ENCODE data around the gene XIRP1. TPM values are rescaled to one million over a fixed set of nuclear protein-coding genes. Genes with fewer than 3 reads are reported as not detected.
A peak's percentile ranks its signal among the peaks of the same experiment; 100 is the strongest.

The XIRP1 gene
- total RNA-seq, 1 experiment from 2014 or later: 1.9 TPM

DNA sequence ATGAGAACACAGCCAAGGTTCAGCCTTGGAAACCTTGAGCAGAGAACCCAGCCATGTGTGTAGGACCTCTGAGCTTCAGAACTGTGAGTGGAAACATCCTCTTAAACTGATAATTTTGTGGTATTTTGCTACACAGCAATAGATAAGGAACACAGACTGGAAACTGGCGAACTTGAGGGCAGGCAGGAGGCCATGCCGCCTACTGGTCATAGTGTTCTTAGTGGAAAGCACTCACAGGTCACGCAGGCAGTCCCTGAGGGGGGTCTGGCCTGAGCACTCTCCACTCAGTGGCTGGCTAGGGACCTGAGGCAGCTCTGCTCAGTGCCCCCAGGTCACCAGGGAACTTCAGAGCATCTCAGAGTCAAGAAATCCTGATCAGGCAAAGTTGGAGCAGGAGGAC, 9.7 kb upstream of the XIRP1 start:
- no peak overlapping the region for H3K4me3 ChIP-seq
- H3K27ac ChIP-seq: no peak overlapping the region
- no peak for DNase-seq (ENCODE audit: low read depth in 1 of 2, low spot score in 2 of 2)
- no peaks in the 10 kb centered on the region for H3K27me3 ChIP-seq (replicated peaks)
- H3K36me3 ChIP-seq: no peaks in the 10 kb centered on the region
- H3K9me3 ChIP-seq (replicated peaks): no peaks in the 10 kb centered on the region
- no peaks in the 10 kb centered on the region for H3K4me1 ChIP-seq (replicated peaks)

DNA sequence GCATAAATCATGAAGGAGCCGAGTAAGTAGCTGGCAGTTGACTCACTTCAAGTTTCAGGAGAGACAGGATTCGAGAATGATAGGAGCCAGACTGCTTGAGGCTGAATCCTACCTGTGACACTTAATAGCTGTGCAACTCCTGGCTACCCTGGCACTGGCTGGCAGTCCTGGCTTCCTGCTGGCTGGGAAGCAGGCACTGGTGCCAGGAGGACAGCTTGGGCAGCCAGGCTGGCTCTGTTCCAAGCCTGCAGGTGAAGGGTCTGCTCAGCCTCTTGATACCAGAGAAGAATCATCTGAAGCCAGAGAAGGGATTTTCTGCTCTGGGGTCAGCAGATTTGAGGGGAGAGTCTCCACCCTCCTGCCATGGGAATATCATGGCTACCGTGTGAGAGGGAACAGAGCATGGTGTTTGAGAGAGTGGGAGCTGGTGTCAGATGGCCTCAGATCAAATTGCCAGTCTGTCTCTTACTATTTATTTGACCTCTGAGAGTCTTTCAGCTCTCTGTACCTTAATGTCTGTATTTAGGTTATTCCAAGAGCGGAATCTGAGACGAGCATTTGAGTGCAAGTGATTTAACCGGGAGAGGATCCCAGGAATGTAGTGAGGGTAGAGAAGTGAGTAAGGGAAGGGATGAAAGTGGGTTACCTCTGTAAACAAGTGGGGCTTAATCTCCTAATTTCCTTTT, 4.4 kb upstream of the XIRP1 start:
- no peak for DNase-seq (ENCODE audit: low read depth in 1 of 2, low spot score in 2 of 2)

DNA sequence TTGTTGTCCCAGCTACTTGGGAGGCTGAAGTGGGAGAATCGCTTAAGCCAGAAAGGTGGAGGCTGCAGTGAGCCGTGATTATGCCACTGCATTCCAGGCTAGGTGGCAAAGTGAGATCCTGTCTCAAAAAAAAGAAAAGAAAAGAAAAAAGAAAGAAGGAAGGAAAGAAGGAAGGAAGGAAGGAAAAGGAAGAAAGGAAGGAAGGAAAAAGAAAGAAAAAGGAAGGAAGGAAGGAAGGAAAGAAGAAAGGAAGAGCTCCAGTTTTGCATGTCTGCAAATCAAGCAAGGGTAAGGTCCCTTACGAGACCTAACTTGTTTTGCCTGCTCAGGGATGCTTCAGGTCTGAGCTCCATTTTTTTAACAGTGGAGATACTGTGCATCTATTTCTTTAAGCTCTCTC, 3.6 kb upstream of the XIRP1 start:
- no peak overlapping the region for H3K27ac ChIP-seq
- no peak overlapping the region for H3K4me3 ChIP-seq
- H3K9me3 ChIP-seq (replicated peaks): no peaks in the 10 kb centered on the region
- no peaks in the 10 kb centered on the region for H3K27me3 ChIP-seq (replicated peaks)
- peaks cover 26% of the 10 kb centered on the region for H3K4me1 ChIP-seq (replicated peaks)
- no peaks in the 10 kb centered on the region for H3K36me3 ChIP-seq
- DNase-seq (ENCODE audit: low read depth in 1 of 2, low spot score in 2 of 2): no peak

More for the DNA sequence above, 4.4 kb upstream of the XIRP1 start:
- Histone ChIP-seq H3K4me1 (replicated peaks) (peaks cover 18% of the 10 kb centered on the region), H3K4me3 (no peak overlapping the region), H3K27me3 (replicated peaks) (no peaks in the 10 kb centered on the region), H3K27ac (no peak overlapping the region), H3K9me3 (replicated peaks) (no peaks in the 10 kb centered on the region), H3K36me3 (no peaks in the 10 kb centered on the region)

DNA sequence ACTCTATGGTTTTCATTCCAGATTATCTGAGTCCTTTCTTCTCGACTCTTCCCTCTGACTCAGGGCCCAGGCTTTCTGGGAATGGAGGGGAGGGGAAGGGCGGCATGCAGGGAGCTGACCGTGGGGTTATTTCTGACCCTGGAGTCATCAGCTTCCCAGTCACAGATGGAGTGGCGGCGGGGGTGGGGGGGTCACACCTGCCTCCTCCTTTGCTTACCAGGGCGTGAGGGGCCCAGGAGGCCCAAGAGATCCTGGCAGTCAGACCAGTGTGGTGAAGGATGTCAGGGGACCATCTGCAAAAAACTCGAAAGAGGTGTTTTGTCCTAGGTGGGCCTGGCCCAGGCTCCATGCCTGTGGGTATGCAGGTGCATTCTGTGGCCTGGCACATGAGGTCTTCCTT, 996 bp upstream of the XIRP1 start:
- Histone ChIP-seq H3K27me3 (replicated peaks) (no peaks in the 10 kb centered on the region), H3K9me3 (replicated peaks) (no peaks in the 10 kb centered on the region), H3K36me3 (no peaks in the 10 kb centered on the region), H3K27ac (no peak overlapping the region), H3K4me1 (replicated peaks) (peaks cover 38% of the 10 kb centered on the region), H3K4me3 (no peak overlapping the region)
- DNase-seq (ENCODE audit: low read depth in 1 of 2, low spot score in 2 of 2): peak in 1 of 2 experiments; percentile 18

DNA sequence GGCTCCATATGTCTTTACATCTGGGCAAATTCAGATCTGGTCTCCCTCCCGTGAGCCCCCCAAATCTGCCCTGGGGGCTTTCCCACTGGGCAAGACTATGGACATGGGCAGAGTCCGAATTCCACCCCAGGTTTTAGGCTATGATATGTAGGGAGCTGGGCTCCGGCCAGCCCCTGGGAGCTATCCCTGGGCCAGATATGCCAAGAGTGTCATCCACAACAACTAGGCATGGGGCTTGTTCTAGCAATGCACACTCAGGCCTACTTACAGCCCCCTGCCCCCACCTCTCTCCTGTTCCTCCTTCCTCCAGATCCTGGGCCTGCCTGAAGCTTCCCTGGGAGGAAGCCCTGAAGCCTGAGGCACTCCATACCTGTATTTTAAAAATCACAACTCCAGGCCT, 622 bp downstream of the XIRP1 start:
- Histone ChIP-seq H3K27ac (no peak overlapping the region), H3K36me3 (no peaks in the 10 kb centered on the region)

DNA sequence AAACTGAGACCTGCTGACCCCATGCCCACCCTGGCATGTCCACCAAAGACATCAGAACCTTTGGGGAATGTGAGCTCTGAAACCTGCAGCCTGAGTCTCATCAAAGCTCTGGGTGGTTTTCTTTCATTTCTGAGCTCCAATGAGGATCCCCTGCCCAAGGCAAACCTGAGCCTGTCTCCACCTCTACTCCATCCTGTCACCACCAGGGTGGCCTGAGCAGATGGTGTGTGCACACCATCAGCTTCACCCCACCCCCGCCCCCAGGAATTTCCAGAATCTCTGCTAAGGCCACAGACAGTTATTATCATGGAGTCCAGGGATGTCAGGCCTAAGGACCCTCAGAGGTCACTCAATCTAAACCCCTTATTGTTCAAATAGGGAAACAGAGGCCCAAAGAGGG, 1.3 kb downstream of the XIRP1 start:
- no peak overlapping the region for H3K4me3 ChIP-seq
- H3K36me3 ChIP-seq: no peaks in the 10 kb centered on the region
- DNase-seq (ENCODE audit: low read depth in 1 of 2, low spot score in 2 of 2): peak in 1 of 2 experiments; percentile 32
- no peaks in the 10 kb centered on the region for H3K9me3 ChIP-seq (replicated peaks)
- no peaks in the 10 kb centered on the region for H3K27me3 ChIP-seq (replicated peaks)
- no peak overlapping the region for H3K27ac ChIP-seq
- peaks cover 38% of the 10 kb centered on the region for H3K4me1 ChIP-seq (replicated peaks)

More for the DNA sequence above, 622 bp downstream of the XIRP1 start:
- peaks cover 38% of the 10 kb centered on the region for H3K4me1 ChIP-seq (replicated peaks)
- H3K9me3 ChIP-seq (replicated peaks): no peaks in the 10 kb centered on the region
- no peak overlapping the region for H3K4me3 ChIP-seq
- no peak for DNase-seq (ENCODE audit: low read depth in 1 of 2, low spot score in 2 of 2)
- H3K27me3 ChIP-seq (replicated peaks): no peaks in the 10 kb centered on the region

DNA sequence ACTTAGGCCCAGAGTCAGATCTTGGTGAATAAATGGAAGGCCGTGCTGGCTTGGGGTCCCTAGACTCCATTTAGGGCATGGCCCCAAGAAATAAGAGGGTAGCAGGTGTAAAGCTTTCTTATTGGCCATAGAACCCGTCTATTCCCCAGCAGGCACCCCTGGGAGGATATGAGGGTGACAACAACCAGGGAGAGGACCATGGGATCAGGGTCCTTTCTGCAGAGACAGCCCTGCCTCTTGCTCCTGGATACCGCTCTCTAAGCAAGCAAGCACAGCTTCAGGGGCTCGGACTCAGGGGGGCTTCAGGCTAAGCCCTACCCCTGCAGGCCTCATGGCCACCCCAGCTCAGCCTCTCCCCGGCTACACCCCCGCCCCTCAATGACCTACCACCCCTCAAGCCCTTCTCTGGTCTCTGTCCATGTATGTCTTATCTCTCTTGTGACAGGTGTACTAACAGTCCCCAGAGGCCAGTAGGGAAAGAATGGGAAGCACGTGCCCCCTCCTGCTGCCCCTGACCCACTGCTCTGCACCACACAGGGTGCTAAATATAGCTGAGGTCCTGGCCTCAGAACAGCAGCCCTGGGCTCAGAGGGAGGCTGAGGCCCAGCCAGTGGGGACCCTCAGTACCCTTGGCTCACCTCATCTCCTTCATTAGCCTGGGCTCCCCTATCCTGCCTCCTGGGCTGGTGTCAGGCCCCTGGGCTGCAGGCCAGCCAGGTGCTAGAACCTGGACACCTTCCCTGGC, 1.9 kb downstream of the XIRP1 start:
- no peaks in the 10 kb centered on the region for H3K27me3 ChIP-seq (replicated peaks)
- H3K4me1 ChIP-seq (replicated peaks): peaks cover 38% of the 10 kb centered on the region
- H3K36me3 ChIP-seq: no peaks in the 10 kb centered on the region
- H3K9me3 ChIP-seq (replicated peaks): no peaks in the 10 kb centered on the region
- DNase-seq (ENCODE audit: low read depth in 1 of 2, low spot score in 2 of 2): no peak
- H3K27ac ChIP-seq: no peak overlapping the region
- no peak overlapping the region for H3K4me3 ChIP-seq

DNA sequence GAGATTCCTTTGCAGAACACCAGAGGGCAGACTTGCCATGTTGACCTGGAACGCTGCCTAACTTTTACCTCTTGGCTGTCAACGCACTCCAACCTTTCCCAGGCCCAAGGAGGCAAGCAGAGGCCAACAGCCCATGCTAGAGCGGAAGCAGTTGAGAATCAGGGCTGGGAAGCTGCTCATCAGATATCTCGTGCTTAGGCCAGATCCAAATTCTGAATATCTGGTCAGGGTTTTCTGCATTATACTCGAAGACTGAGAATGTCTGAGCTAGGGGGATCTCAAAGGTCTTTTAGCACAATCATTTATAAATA, 2.5 kb downstream of the XIRP1 start:
- Histone ChIP-seq H3K4me1 (replicated peaks) (peaks cover 38% of the 10 kb centered on the region), H3K36me3 (no peaks in the 10 kb centered on the region), H3K27ac (no peak overlapping the region), H3K4me3 (no peak overlapping the region), H3K27me3 (replicated peaks) (no peaks in the 10 kb centered on the region), H3K9me3 (replicated peaks) (no peaks in the 10 kb centered on the region)
- DNase-seq (ENCODE audit: low read depth in 1 of 2, low spot score in 2 of 2): peak in 1 of 2 experiments; percentile 39

DNA sequence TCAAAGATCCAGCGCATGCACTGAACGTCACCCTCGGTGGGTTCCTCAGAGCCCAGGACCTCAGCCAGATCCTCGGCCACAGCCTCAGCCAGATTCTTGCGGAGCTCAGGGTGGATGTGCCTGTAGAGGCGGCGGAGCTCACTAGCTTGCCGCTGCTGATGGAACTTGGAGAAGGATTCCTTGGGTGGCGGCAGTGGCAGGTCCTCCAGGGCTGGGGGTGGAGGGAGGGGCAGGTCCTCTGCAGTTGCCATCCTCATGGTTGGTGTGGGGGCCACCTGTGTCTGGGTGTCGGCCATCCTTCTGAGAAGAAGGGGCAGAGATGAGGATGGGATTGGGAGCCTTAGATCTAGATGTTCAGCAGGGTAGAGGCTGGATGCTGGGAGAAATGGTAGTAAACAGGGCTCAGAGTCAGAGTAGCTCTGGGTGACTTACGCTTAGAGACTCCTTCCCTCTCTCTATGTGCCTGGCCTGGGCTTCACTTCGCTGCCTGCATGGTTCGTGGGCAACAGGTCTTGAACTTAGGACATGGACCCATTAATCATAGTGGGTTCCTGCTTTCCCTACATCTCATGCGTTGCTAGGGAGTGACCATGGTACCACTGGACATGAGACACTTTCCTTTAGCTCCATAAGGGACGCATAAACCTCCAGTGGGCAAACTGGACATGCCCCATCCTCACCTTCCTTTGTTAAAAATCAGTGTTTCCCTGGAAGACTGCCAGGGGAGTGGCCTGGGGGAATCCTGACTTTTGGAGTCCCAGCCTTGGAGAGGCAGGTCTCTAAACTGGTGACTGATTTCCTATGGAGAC, 3.0 kb downstream of the XIRP1 start:
- H3K36me3 ChIP-seq: no peaks in the 10 kb centered on the region
- H3K9me3 ChIP-seq (replicated peaks): no peaks in the 10 kb centered on the region
- peaks cover 38% of the 10 kb centered on the region for H3K4me1 ChIP-seq (replicated peaks)
- H3K4me3 ChIP-seq: no peak overlapping the region
- no peak overlapping the region for H3K27ac ChIP-seq
- no peak for DNase-seq (ENCODE audit: low read depth in 1 of 2, low spot score in 2 of 2)
- no peaks in the 10 kb centered on the region for H3K27me3 ChIP-seq (replicated peaks)

DNA sequence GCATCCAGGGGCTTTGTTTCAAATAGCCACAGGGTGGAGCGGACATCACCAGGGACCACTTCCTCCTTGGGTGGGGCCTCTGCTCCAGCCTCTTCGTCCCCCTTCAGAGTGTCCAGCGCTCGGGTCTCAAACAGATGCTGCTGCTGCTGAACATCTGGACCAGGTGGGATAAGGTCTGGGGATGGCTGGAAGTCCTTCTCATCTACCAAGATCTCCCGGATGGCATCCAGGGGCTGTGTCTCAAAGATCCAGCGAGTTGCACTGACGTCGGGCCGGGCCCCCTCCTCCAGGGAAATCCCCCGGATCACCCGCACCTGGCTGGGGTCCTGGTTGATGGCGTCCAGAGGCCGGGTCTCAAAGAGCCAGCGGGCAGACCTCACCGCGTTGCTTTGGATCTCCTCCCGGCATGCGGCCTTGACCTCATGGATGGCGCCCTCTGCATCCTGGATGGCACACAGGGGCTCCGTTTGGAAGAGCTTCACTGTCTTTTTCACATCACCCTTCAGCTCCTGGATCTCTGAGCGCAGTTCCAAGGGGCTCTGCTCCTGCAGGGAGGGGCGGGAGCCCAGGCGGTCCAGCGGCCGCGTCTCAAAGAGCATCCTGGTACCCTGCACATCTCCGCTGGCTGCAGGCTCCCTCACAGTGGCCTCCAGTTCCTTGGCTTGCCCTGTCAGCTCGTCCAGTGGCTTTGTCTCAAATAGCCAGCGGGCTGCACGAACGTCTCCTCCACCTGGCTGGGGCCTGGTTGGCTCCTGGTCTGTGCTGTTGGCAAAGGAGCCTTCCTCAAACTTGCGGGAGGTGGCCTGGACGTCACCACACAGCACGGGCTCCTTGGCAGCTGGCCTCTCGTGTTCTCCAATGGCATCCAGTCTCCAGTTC, 3.9 kb downstream of the XIRP1 start:
- DNase-seq (ENCODE audit: low read depth in 1 of 2, low spot score in 2 of 2): no peak
- H3K4me3 ChIP-seq: no peak overlapping the region

DNA sequence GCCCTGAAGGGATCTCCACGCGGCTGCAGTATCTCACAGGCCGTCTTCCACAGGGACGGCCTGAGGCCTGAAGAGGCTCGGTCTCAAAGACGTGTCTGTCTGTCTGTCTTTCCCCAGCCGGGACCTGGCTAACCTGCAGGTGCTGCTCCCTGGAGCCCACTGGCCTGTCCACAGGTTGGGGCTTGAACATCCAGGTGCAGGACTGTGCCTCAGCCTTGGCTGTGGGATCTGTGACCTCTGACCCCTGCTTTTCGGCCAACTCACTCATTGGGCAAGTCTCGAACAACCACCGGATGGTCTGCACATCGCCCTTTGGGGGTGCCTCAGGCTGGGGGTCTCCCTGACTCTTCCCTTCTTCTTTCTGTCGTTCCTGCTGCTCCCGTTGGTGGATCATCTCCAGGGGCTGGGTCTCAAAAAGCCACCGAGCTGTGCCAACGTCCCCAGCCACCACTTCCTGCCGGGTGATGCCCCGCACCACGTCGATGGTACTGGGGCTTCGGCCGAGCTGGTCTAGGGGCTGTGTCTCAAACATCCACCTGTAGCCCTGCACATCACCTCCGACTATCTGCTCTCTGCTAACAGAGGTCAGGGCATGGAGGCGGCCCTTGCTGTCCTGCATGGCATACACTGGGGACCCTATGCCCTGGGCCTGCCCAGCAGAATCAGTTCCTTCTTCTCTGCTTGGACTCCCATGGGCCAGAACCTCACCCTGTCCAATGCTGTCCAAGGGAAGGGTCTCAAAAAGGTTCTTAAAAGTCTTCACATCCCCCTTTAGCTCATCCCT, 4.8 kb downstream of the XIRP1 start:
- H3K27me3 ChIP-seq (replicated peaks): no peaks in the 10 kb centered on the region
- no peak overlapping the region for H3K27ac ChIP-seq
- H3K36me3 ChIP-seq: no peaks in the 10 kb centered on the region
- no peaks in the 10 kb centered on the region for H3K9me3 ChIP-seq (replicated peaks)
- H3K4me1 ChIP-seq (replicated peaks): peaks cover 27% of the 10 kb centered on the region
- H3K4me3 ChIP-seq: no peak overlapping the region
- no peak for DNase-seq (ENCODE audit: low read depth in 1 of 2, low spot score in 2 of 2)

More for the DNA sequence above, 3.9 kb downstream of the XIRP1 start:
- Histone ChIP-seq H3K36me3 (no peaks in the 10 kb centered on the region), H3K9me3 (replicated peaks) (no peaks in the 10 kb centered on the region), H3K4me1 (replicated peaks) (peaks cover 37% of the 10 kb centered on the region), H3K27me3 (replicated peaks) (no peaks in the 10 kb centered on the region), H3K27ac (no peak overlapping the region)

DNA sequence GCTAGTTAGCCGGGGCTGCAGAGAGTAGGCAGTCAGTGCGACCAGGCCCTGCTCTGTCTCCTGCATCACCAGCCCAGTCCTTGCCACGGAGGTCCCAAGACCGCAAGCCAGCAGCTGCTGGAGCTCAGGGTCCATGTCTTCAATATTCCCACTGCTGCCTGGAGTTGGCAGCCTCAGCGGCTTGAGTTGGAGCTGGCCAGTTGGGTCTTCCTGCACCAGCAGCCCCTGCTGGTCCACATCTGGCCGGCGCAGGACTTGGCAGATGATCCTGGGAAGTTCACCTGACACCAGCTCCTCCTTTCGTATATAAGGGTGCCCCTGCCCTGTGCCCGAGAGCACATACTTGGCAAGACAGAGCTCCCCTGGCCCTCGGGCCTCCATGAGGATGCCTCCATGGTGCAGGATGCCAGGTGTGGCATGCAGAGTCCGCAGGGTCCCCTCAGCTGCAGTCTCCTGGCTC, 5.7 kb downstream of the XIRP1 start:
- H3K4me1 ChIP-seq (replicated peaks): peaks cover 19% of the 10 kb centered on the region
- H3K36me3 ChIP-seq: no peaks in the 10 kb centered on the region
- H3K9me3 ChIP-seq (replicated peaks): no peaks in the 10 kb centered on the region
- no peak overlapping the region for H3K4me3 ChIP-seq
- H3K27me3 ChIP-seq (replicated peaks): no peaks in the 10 kb centered on the region
- DNase-seq (ENCODE audit: low read depth in 1 of 2, low spot score in 2 of 2): no peak
- H3K27ac ChIP-seq: no peak overlapping the region

Data from SJSA1 (cell line).